ENCODE measurements around the gene FAM168B.

The FAM168B gene

GRCh38 chr2:131039908-131040660 lies 53.2 kb downstream of the FAM168B start:
- no peak for DNase-seq (ENCODE audit: low read depth)

- no peak for DNase-seq (ENCODE audit: low read depth)
Observed at GRCh38 chr2:131039535-131039907, 53.7 kb downstream of the FAM168B start.

GRCh38 chr2:131039101-131039440 lies 54.2 kb downstream of the FAM168B start:
- no peak for DNase-seq (ENCODE audit: low read depth)

- no peak for DNase-seq (ENCODE audit: low read depth)
Observed at GRCh38 chr2:131038258-131039100, 54.8 kb downstream of the FAM168B start.

- DNase-seq (ENCODE audit: low read depth): no peak
Observed at GRCh38 chr2:131037398-131038257, 55.6 kb downstream of the FAM168B start.

- DNase-seq (ENCODE audit: low read depth): no peak
Observed at GRCh38 chr2:131036696-131037397, 56.4 kb downstream of the FAM168B start.

GRCh38 chr2:131036269-131036668 lies 57.0 kb downstream of the FAM168B start:
- no peak for DNase-seq (ENCODE audit: low read depth)

- no peak for DNase-seq (ENCODE audit: low read depth)
Observed at GRCh38 chr2:131035826-131036231, 57.4 kb downstream of the FAM168B start.

GRCh38 chr2:131035112-131035825 lies 58.0 kb downstream of the FAM168B start:
- no peak for DNase-seq (ENCODE audit: low read depth)

- DNase-seq (ENCODE audit: low read depth): no peak
Observed at GRCh38 chr2:131034122-131035051, 58.9 kb downstream of the FAM168B start.

GRCh38 chr2:131033786-131034121 lies 59.5 kb downstream of the FAM168B start:
- no peak for DNase-seq (ENCODE audit: low read depth)

GRCh38 chr2:131032393-131032836 lies 60.8 kb downstream of the FAM168B start:
- DNase-seq (ENCODE audit: low read depth): no peak

- no peak for DNase-seq (ENCODE audit: low read depth)
Observed at GRCh38 chr2:131031875-131032274, 61.4 kb downstream of the FAM168B start.

GRCh38 chr2:131031431-131031841 lies 61.8 kb downstream of the FAM168B start:
- no peak for DNase-seq (ENCODE audit: low read depth)

- DNase-seq (ENCODE audit: low read depth): no peak
Observed at GRCh38 chr2:131030478-131030971, 62.7 kb downstream of the FAM168B start.

GRCh38 chr2:131029812-131030211 lies 63.4 kb downstream of the FAM168B start:
- DNase-seq (ENCODE audit: low read depth): no peak

GRCh38 chr2:131027566-131028528 lies 65.4 kb downstream of the FAM168B start:
- DNase-seq (ENCODE audit: low read depth): no peak

- DNase-seq (ENCODE audit: low read depth): no peak
Observed at GRCh38 chr2:131026919-131027318, 66.3 kb downstream of the FAM168B start.

GRCh38 chr2:131023758-131024157 lies 69.5 kb downstream of the FAM168B start:
- DNase-seq (ENCODE audit: low read depth): no peak

All from CMK (cell line).